Right lobe of liver (tissue), 6 donors: ENCODE results near the gene TNIP2. TPM values are rescaled to one million over a fixed set of nuclear protein-coding genes. Genes with fewer than 3 reads are reported as not detected.
"Not testable (repeated sequence)": the region's sequence is repeated elsewhere in the genome, so short reads cannot be mapped to it uniquely, and the experiment has no call there.

ENCODE experiments used
- ATAC-seq, 4 donors: fragments of 200-7000 bp; cut with Tn5 transposase; one replicate each; pipeline ENCODE4 v1.9.1; 2020; ENCODE audit warnings: mild to moderate bottlenecking in 4 of 4, moderate library complexity in 4 of 4
- DNase-seq, 3 donors: peaks; one replicate each; pipeline ENCODE4 v3.0.0-alpha.2; 2020
- H3K27ac ChIP-seq, 3 donors: fragments of 200-600 bp; one replicate each; pipeline ENCODE4 v1.8.0; 2022
- H3K27me3 ChIP-seq, 2 donors: fragments of 200-600 bp; one replicate each; pipeline ENCODE4 v1.8.0; 2022
- H3K36me3 ChIP-seq, 4 donors: fragments of 200-600 bp; sonication (generic) in 1 of 4; one replicate each; pipeline versions ENCODE4 v1.5.1 to v1.8.0; 2017 to 2022; ENCODE audit warnings: control low read depth in 1 of 4
- H3K4me1 ChIP-seq, 4 donors: fragments of 200-600 bp; sonication (generic) in 1 of 4; one replicate each; pipeline versions ENCODE4 v1.5.1 to v1.8.0; 2017 to 2022; ENCODE audit warnings: control low read depth in 1 of 4
- H3K4me3 ChIP-seq, 3 donors: fragments of 200-600 bp; one replicate each; pipeline ENCODE4 v1.8.0; 2022
- H3K9me3 ChIP-seq, 4 donors: fragments of 200-600 bp; sonication (generic) in 1 of 4; one replicate each; pipeline versions ENCODE4 v1.5.1 to v1.8.0; 2017 to 2022; ENCODE audit warnings: control low read depth in 1 of 4
- POLR2A ChIP-seq: fragments of 450-650 bp; IDR thresholded peaks from one replicate; pipeline ENCODE4 v1.6.1; 2017; ENCODE audit warnings: antibody characterized with exemption, mild to moderate bottlenecking
- WGBS: methylation state at CpG from one replicate; pipeline ENCODE4 v1.1.6; 2018; ENCODE audit warnings: low coverage, low lambda C conversion rate; ENCODE audit not compliant: insufficient coverage; ENCODE audit errors: missing lambda C conversion rate; 5-methylcytosine and 5-hydroxymethylcytosine counted together
- intact Hi-C, 2 donors: fragments of 100-400 bp; cut with DNase I; formaldehyde crosslinking; loops; one replicate each; pipeline versions ENCODE4 v1.11.2 to v1.14.1; 2022
- total RNA-seq, 6 experiments: library from RNA; depleted of rRNA in 2 of 6; stranded (reverse); fragments of >200 nt in 2 of 6; fragmentation: NEBNext Ultra II Directional in 3 of 6; extraction: Animal tissue kit (Norgen Biotek cat#: 25700) in 3 of 6; gene quantifications; one replicate each; pipeline versions ENCODE4 v1.1.0 to v1.2.4, GENCODE V29; 2016 to 2023
- TF ChIP-seq, protein P1 (sequence below), 4 donors: fragments of 200-600 bp in 3 of 4; fragments of 450-650 bp in 1 of 4; IDR thresholded peaks; one replicate each; pipeline versions ENCODE4 v1.5.1 to v1.8.0; 2016 to 2022; ENCODE audit warnings: antibody characterized with exemption in 4 of 4, mild to moderate bottlenecking in 2 of 4
- donor health status: DM: no; HTN: yes; CAD: no.
- donor health status: DM: no; HTN: no; CAD: no.
- donor health status: DM: no; HTN: no; CAD: no.
- donor health status: DM: no; HTN: yes; CAD: no.
- donor health status: DM: no; HTN: yes; CAD: no.

The TNIP2 gene
- total RNA-seq, 6 experiments from 2014 or later: 9.7 to 40.6 (median 18.8) TPM

DNA sequence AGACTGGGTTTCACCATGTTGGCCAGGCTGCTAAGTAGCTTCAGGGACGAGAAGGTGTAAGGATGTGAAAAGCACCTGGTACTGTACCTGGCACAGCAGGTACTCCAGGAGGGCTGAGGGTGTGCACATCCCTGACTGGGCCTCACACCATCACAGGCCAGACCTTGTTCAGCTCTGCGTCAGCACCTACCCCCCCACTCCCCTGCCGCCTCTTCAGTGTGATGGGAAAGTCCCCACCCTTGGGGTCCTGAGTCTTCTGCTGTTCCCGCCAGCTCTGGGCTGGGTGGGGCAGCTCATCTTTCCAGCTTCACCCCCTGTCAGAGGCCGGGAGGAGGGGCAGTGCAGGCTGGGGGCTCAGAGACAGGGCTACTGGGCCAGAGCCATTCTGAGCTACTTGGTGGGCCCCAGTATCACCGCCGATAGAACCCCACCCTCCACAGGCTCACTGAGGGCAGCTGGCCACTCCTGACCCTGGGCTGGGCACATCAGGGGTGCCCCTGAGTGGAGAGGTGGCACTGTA is 30.1 kb upstream of the TNIP2 start:
- no peak for ATAC-seq
- WGBS: 67% methylated on average over 1 of the region's 7 CpGs

DNA sequence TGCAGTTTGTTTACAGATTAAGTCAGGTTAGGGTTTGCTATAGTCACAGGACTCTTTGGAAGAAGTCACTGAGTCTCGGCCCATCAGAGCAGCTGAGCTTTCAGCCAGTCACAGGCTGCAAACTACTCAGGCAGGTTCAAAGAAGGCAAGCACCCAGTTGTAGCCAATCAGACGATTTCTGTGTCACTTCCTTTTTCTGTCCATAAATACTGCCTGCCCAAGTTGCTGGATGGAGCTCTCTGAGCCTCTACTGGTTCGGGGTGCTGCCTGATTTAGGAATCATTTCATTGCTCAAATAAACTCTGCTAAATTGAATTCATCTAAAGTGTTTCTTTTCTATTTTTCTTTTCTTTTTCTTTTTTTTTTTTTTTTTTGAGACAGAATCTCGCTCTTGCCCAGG is 29.5 kb upstream of the TNIP2 start:
- DNase-seq (peak in 1 of 3 donors; percentile 36), ATAC-seq (peak in 2 of 4 donors; percentile 5 to 6)
- H3K9me3 ChIP-seq: no peaks in the 10 kb centered on the region
- H3K36me3 ChIP-seq: no peaks in the 10 kb centered on the region
- no peak overlapping the region for H3K27ac ChIP-seq
- no peak overlapping the region for H3K4me3 ChIP-seq
- intact Hi-C loops: no loop called here
- no peak for TF ChIP-seq POLR2A
- TF ChIP-seq, protein P1, sequence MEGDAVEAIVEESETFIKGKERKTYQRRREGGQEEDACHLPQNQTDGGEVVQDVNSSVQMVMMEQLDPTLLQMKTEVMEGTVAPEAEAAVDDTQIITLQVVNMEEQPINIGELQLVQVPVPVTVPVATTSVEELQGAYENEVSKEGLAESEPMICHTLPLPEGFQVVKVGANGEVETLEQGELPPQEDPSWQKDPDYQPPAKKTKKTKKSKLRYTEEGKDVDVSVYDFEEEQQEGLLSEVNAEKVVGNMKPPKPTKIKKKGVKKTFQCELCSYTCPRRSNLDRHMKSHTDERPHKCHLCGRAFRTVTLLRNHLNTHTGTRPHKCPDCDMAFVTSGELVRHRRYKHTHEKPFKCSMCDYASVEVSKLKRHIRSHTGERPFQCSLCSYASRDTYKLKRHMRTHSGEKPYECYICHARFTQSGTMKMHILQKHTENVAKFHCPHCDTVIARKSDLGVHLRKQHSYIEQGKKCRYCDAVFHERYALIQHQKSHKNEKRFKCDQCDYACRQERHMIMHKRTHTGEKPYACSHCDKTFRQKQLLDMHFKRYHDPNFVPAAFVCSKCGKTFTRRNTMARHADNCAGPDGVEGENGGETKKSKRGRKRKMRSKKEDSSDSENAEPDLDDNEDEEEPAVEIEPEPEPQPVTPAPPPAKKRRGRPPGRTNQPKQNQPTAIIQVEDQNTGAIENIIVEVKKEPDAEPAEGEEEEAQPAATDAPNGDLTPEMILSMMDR (IDR thresholded peaks at IDR 0.05): no peak
- H3K4me1 ChIP-seq: peaks cover 0 to 10% (median 4%) of the 10 kb centered on the region in 4 donors
- no peaks in the 10 kb centered on the region for H3K27me3 ChIP-seq
- 50% methylated on average over 2 of the region's 4 CpGs for WGBS

More for the DNA sequence above, 30.1 kb upstream of the TNIP2 start:
- TF ChIP-seq, protein P1 (IDR thresholded peaks at IDR 0.05): no peak
- no peak for TF ChIP-seq POLR2A
- Histone ChIP-seq H3K36me3 (no peaks in the 10 kb centered on the region), H3K9me3 (no peaks in the 10 kb centered on the region), H3K4me3 (no peak overlapping the region), H3K4me1 (peaks cover 0 to 16% (median 7%) of the 10 kb centered on the region in 4 donors), H3K27ac (no peak overlapping the region), H3K27me3 (no peaks in the 10 kb centered on the region)
- peak in 1 of 3 donors; percentile 49 for DNase-seq
- intact Hi-C loops: no loop called here

DNA sequence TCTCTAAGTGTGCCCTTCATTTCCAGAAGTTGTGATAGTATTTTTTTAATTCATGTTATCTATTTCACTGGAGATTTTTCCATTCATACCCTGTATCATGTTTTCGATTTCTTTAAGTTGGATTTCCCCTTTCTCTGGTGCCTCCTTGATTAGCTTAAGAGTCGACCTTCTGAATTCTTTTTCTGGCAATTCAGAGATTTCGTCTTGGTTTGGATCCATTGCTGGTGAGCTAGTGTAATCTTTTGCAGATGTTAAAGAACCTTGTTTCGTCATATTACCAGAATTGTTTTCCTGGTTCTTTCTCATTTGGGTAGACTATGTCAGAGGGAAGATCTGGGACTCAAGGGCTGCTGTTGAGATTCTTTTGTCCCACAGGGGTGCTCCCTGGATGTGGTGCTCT is 27.7 kb upstream of the TNIP2 start:
- no peak overlapping the region for H3K27ac ChIP-seq
- no peak overlapping the region for H3K4me3 ChIP-seq
- no peaks in the 10 kb centered on the region for H3K36me3 ChIP-seq
- intact Hi-C loops: no loop called here
- no peak for ATAC-seq
- TF ChIP-seq POLR2A: no peak
- TF ChIP-seq, protein P1 (IDR thresholded peaks at IDR 0.05): no peak
- WGBS: 61% methylated on average over 3 of the region's 4 CpGs
- H3K4me1 ChIP-seq: peaks cover 0 to 3% (median 0%) of the 10 kb centered on the region in 4 donors
- DNase-seq: no peak
- H3K9me3 ChIP-seq: no peaks in the 10 kb centered on the region
- no peaks in the 10 kb centered on the region for H3K27me3 ChIP-seq

DNA sequence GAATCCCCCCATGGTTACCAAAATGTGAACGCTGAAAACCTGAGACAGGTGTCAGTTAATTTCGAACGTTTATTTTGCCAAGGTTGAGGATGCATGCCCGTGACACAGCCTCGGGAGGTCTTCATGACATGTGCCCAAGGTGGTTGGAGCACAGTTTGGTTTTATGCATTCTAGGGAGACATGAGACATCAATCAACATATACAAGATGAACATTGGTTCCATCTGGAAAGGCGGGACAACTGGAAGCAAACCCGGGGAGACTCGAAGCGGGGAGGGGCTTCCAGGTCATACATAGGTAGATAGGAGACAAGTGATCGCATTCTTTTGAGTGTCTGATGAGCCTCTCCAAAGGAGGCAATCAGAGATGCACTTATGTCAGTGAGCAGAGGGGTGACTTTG is 25.8 kb upstream of the TNIP2 start:
- Histone ChIP-seq H3K9me3 (no peaks in the 10 kb centered on the region), H3K4me1 (no peaks in the 10 kb centered on the region), H3K36me3 (no peaks in the 10 kb centered on the region), H3K27me3 (no peaks in the 10 kb centered on the region), H3K4me3 (no peak overlapping the region), H3K27ac (no peak overlapping the region)
- DNase-seq (no peak), ATAC-seq (no peak)
- intact Hi-C loops: no loop called here
- TF ChIP-seq, protein P1 (IDR thresholded peaks at IDR 0.05): no peak
- no peak for TF ChIP-seq POLR2A
- 92% methylated on average over 8 of the region's 10 CpGs for WGBS

DNA sequence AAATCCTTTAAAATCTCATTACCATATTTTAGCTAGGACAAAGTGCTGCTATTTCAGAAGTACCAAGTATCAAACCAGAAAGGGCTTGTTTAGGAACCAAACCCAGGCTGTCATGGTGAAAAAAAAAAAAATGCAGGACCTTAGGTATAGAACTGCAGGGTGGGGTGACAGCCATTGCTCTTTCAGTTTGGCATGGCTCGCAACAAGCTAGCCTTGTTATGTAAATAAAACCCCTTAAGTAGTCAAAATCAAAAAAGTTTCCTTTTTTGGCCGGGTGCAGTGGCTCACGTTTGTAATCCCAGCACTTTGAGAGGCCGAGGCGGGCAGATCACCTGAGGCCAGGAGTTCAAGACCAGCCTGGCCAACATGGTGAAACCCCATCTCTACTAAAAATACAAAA is 24.5 kb upstream of the TNIP2 start:
- DNase-seq, H3K27ac ChIP-seq, H3K9me3 ChIP-seq, H3K36me3 ChIP-seq, intact Hi-C loops, ATAC-seq, H3K4me3 ChIP-seq, H3K27me3 ChIP-seq, H3K4me1 ChIP-seq: not testable (repeated sequence)
- WGBS: 91% methylated on average over 4 of the region's 5 CpGs
